GM19193 (cell line): Measurements from ENCODE around the gene CPXM2.

Experiments used
- POLR2A ChIP-seq: IDR thresholded peaks from 4 replicates; pipeline ENCODE4 v1.6.1; 2011; ENCODE audit not compliant: insufficient read depth, insufficient read length; ENCODE audit errors: extremely low read depth

Gene CPXM2

GRCh38 chr10:123792248-123792978 lies 99.2 kb downstream of the CPXM2 start:
- TF ChIP-seq POLR2A, result no peak

DNA sequence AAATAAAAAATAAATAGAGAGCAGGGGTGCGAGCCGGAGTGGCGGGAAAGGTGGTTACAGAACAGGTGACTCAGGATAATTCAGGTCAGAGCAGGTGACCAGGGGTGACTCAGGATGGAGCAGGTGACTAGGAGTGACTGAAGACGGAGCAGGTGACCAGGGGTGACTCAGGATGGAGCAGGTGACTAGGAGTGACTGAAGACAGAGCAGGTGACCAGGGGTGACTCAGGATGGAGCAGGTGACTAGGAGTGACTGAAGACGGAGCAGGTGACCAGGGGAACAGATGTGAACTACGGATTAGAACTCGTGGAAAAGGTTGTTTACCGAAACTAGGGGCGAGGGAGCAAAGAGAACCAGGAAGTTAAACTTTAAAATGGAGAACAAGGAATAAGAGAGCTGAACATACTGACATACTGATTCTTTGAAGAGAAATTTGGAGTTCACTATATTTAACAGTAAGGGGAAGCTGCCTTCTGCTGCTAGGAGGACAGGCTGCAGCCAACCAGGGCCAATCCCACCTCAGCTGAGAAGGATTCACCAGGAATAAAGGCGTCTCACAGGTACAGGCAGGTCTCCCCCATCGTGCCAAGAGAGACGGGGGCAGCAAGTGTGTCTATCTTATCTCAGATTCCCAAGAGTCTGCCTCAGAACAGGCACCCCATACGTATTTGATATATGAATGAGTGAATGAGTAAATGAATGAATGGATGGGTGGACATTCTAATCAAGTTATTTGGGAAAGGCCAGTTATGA lies 101.3 kb downstream of the CPXM2 start:
- TF ChIP-seq POLR2A, result no peak

DNA sequence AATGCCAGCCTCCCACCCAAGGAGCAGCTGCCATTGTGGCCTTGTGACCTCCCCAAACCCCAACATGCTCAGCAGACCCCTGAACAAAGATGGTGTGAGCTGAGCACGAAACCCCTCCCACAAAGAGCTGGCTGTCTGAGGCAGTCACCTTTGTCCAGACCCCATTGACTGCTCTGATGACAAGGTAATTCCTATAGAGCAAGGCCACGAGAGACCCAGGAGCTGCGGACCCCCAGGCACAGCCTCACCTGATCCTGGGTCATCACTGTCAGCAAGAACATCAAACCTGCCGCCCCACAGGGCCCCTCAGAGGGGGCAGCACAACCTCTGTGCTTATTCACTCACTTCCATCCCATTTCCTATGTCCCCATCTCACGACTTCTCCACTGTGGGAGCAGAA lies 102.6 kb downstream of the CPXM2 start:
- TF ChIP-seq POLR2A, result no peak

DNA sequence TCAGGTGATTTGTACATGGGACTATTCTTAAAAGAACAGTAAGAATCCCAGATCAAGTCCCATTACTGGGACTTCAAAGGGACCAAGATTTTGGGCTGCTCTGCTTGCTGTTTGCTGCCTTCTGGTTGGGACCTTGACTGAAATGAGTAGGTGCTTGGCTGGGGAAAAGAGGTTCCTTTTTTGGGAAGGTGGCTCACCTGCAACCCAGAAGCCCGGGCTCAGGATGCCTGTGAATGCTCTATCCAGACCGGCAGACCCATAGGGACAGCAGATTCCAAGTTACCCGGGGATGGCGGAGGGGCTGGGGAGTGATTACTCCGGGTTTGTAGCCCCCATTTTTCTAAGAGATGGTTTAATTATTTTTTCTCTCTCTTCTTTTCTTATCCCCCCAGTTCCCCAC lies 104.0 kb downstream of the CPXM2 start:
- TF ChIP-seq POLR2A, result no peak

DNA sequence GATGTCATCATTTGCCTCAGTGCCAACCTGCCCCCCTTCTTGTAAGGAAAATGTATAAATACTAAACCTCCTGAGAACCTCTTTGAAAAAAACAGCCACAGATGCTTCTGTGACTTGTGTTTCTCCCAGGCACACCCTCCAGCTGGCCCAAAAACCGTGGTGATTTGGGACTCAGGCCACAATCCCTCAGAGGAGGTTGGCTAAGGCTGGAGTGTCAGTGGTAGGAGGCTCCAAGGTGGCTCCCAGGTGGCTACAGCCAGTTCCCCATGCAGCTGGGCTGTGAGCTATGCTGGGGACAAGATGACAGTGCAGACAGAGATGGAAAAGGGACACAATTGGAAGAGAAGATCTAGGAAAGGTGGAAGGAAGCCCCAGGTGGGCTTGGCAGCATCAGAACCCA lies 104.7 kb downstream of the CPXM2 start:
- TF ChIP-seq POLR2A, result no peak

DNA sequence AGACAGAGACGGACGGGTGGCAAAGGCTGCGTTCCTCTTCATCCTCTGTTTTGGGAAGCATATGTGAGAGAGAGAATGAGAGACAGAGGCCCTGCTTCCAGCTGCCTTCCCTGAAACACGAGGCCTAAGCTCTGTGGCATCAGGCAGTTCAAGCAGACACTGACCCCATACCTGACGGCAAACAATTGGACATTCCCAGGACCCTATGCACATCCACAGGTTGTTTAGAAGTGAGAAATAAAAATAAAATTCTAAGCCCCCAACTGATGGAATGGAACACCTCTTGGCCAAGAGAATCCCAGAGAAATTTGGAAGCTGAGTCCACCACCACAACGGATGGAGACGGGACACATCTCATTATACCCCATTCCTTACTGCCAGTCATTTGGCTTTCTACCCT lies 105.3 kb downstream of the CPXM2 start:
- TF ChIP-seq POLR2A, result no peak

GRCh38 chr10:123784646-123785045 lies 107.0 kb downstream of the CPXM2 start:
- no peak for TF ChIP-seq POLR2A

DNA sequence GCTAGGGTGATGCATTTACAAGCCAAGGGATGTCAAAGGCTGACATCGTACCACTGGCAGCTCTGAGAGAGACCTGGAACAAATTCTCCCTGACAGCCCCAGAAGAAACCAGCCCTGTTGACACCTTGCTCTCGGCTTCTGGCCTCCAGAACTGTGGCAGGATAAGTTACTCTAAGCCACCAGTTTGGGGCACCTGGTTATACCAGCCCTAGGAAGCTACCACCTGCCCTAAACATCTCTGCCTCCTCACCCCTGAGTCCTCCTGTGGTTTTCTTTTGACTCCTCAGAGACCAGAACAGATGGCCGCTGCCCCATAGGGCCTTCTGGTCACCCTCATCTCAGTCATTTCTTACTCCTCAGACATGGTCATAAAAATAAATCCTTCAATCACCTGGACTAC lies 107.4 kb downstream of the CPXM2 start:
- no peak for TF ChIP-seq POLR2A

DNA sequence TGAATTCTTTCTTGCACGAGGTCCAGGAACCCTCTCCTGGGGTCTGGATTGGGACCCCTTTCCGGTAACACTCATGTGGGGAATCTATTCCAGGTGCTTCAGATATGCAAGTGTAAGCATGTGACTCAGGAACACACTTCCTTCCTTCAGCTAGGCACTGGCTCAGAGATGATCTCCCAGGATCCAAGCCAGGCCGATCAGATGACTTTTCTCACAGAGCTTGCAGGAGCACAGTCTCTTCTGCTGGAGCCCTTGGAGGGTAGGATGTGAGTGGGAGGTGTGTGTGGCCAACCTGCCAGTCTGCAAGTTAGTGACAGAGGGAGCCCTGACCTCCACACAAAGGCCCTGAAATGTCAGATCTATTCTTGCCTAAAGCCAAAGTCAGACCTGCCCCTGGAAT lies 108.3 kb downstream of the CPXM2 start:
- no peak for TF ChIP-seq POLR2A

DNA sequence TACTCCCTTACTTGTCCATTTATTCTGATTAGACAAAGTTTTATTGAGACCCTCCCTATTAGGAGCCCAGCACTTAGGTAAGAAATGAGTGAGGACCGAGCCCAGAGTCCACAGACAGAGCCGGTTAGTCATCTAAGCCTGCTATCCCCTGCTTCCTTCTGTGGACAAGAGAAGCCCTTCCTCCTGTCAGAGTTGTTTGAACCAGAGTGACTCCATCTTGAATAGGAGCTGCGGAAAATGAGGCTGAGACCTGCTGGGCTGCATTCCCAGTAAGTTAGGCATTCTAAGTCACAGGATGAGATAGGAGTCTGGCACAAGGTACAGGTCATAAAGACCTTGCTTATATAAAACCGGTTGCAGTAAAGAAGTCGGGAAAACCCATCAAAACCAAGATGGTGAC lies 109.1 kb downstream of the CPXM2 start:
- TF ChIP-seq POLR2A, result no peak

DNA sequence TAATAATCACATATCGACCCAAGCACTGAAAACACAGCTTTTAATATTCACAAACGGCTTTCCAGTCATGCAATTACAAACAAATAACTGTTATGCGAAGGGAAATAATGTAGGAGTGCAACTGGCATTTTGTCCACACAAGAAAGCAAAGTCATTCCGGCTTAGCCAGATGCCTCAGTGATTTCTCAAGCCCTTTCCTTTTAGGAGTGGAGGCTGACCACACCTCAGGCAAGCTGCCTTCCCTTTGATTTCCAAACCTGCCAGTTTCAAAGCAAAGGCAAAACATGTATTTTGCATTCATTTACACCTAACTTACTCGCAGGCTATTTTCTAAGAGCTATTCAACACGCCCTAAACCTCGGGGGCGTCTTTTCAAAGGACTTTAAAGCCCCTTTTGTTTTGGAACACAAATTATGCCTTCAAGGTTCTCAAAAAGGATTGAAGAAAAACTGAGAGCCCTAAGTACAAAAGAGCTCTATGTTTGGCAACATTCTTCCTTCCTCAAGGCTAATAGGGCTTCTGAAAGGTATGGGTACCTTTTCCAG lies 109.6 kb downstream of the CPXM2 start:
- no peak for TF ChIP-seq POLR2A

- TF ChIP-seq POLR2A, result no peak
These were observed 110.2 kb downstream of the CPXM2 start for GRCh38 chr10:123781324-123781900.

- no peak for TF ChIP-seq POLR2A
These were observed 112.7 kb downstream of the CPXM2 start for GRCh38 chr10:123778719-123779517.

- no peak for TF ChIP-seq POLR2A
These were observed 113.7 kb downstream of the CPXM2 start for GRCh38 chr10:123777881-123778280.

DNA sequence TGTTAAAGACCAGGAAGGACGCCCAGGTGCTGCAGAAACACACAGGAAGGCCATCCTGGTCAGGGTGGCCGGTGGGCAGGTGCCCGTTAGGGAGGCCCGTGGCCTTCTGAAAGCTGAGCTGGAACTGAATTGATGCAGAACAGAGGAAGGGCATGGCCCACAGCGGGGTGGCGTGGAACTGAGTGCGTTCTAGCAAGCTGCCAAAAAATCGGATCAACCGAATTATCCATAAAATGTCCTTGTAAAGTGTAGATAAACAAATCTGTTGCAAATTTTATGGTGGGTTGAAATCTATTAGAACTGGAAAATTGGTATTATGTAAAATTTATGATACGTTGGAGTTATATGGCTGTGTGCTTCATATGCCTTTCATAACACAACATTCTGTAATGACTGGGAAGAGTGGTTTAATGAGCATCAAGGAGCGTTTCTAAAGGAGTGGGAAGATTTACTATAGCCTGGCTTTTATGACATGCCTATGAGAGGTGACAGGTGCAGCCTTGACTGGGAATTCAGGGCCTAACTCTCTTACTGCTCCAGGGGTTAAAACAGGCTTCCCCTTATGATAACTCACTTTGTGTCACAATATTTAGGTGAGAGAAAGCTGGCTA lies 117.4 kb downstream of the CPXM2 start:
- no peak for TF ChIP-seq POLR2A
